ENCODE measurements around the gene PARD3B. TPM values are rescaled to one million over a fixed set of nuclear protein-coding genes. Genes with fewer than 3 reads are reported as not detected.

The PARD3B gene
- total and polyA plus RNA-seq, 2 of the 13 experiments (the other 11 are each of a cell fraction or from before 2014, with no cell fraction given) = 0.71 to 2.3 TPM

DNA sequence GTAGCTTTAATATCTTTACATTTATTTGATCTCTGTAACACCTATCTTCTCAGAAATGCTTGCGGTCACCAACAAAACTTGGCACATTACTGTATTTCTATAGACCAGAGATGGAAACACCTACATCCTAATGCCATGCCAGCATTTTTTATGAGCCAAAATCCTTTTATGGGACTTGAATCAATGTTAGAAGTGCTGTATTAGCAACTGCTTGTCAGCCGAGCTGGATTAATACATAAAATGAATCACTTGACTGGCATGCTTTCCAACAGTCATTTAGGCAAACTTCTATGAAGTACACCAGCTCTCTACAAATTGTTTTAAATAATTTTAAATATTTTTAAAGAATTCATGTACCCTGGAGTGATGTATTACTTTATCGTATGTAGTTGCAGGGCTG lies 864.1 kb downstream of the PARD3B start (continued):
- TF ChIP-seq ZNF615 (CRISPR knock-in tag; IDR thresholded peaks at IDR 0.05; ENCODE audit: borderline replicate concordance) (no peak), EED (CRISPR knock-in tag; IDR thresholded peaks at IDR 0.05) (no peak)

DNA sequence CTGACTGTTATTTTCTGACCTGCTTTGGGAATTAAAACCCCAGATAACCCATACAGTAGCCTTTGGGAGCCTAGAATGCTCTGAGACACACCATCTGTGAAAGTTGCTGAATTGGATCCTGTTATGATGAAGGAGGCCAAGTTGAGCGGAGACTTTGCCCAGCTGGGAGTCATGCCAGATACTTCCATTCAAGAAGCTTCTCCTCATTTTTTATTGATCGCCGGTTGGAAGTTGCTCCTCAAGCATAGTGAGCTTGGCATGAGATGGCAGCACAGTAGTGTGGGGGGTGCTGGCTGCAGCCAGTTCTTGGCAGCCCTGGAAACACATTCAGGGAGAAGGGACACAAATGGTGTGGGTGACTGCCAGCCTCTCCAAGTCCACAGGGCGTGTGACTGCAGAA lies 866.3 kb downstream of the PARD3B start:
- 63% methylated on average over 4 of the region's 4 CpGs for WGBS (ENCODE audit: low lambda C conversion rate)
- CTCF ChIA-PET (ENCODE audit: low intra/inter-chr PET ratio, low total read pairs) = no interaction called here
- no peaks in the 10 kb centered on the region for H3K9me3 ChIP-seq (ENCODE audit: low read length)
- FAIRE-seq = no peak
- no peaks in the 10 kb centered on the region for H3K36me3 ChIP-seq (replicated peaks in 1 of 2; ENCODE audit: control insufficient read depth in 1 of 2, insufficient read depth in 2 of 2, low read length in 2 of 2)
- no peak overlapping the region for H2AFZ ChIP-seq (ENCODE audit: low read length)
- no peak for DNase-seq (ENCODE audit: low spot score)
- no peak for ATAC-seq
- in situ Hi-C loops (cut with HindIII; ENCODE audit: extremely low pct_ligation_motif_present, low pct_unique_long_range_greater_than_20kb) (no loop called here), intact Hi-C loops (cut with micrococcal nuclease; ENCODE audit: unreplicated experiment) (no loop called here)
- POLR2A ChIA-PET = no interaction called here
- no peak overlapping the region for H3K27ac ChIP-seq (ENCODE audit: extremely low read length, insufficient read depth, low read length)
- no peaks in the 10 kb centered on the region for H4K20me1 ChIP-seq (ENCODE audit: insufficient read depth, low read length)
- BruUV-seq (replicated peaks) = no TSS peak
- H3K4me3 ChIP-seq (replicated peaks in 1 of 3; ENCODE audit: insufficient read depth in 1 of 3, low read depth in 2 of 3, low read length in 3 of 3) = no peak overlapping the region
- no peaks in the 10 kb centered on the region for H3K79me2 ChIP-seq (ENCODE audit: insufficient read depth, low read length)
- no peaks in the 10 kb centered on the region for H3K4me1 ChIP-seq (ENCODE audit: insufficient read depth, low read length)
- H3K9ac ChIP-seq (ENCODE audit: insufficient read depth, low read depth, low read length) = no peak overlapping the region
- no peak overlapping the region for H3K4me2 ChIP-seq (ENCODE audit: low read depth, low read length)
- H3K27me3 ChIP-seq (ENCODE audit: control insufficient read depth in 1 of 2, insufficient read depth in 2 of 2, low read length in 2 of 2) = no peaks in the 10 kb centered on the region
- TF ChIP-seq ZNF644 (CRISPR knock-in tag; IDR thresholded peaks at IDR 0.05; ENCODE audit: low read depth) (no peak), MAF1 (CRISPR knock-in tag; IDR thresholded peaks at IDR 0.05; ENCODE audit: borderline replicate concordance) (no peak), KDM1A (CRISPR knock-in tag; IDR thresholded peaks at IDR 0.05) (no peak), SP4 (CRISPR knock-in tag; IDR thresholded peaks at IDR 0.05) (no peak), SRSF9 (IDR thresholded peaks at IDR 0.05; ENCODE audit: borderline replicate concordance, insufficient read depth, low read depth, low read length, poor library complexity, severe bottlenecking) (no peak), ATF7-NPFF (CRISPR knock-in tag; IDR thresholded peaks at IDR 0.05; ENCODE audit: low read depth) (no peak), CHCHD3 (CRISPR knock-in tag; IDR thresholded peaks at IDR 0.05) (no peak), SAP130 (CRISPR knock-in tag; IDR thresholded peaks at IDR 0.05; ENCODE audit: low read depth) (no peak), SAFB2 (CRISPR knock-in tag; IDR thresholded peaks at IDR 0.05; ENCODE audit: borderline replicate concordance, low read depth) (no peak), TRIM24 (CRISPR knock-in tag; IDR thresholded peaks at IDR 0.05) (no peak), MAZ (IDR thresholded peaks at IDR 0.05; ENCODE audit: borderline replicate concordance, low read depth, low read length) (no peak), MAZ (CRISPR knock-in tag; IDR thresholded peaks at IDR 0.05; ENCODE audit: low read depth) (no peak), ZFP36L1 (CRISPR knock-in tag; IDR thresholded peaks at IDR 0.05) (no peak)
- TF ChIP-seq, protein P1, sequence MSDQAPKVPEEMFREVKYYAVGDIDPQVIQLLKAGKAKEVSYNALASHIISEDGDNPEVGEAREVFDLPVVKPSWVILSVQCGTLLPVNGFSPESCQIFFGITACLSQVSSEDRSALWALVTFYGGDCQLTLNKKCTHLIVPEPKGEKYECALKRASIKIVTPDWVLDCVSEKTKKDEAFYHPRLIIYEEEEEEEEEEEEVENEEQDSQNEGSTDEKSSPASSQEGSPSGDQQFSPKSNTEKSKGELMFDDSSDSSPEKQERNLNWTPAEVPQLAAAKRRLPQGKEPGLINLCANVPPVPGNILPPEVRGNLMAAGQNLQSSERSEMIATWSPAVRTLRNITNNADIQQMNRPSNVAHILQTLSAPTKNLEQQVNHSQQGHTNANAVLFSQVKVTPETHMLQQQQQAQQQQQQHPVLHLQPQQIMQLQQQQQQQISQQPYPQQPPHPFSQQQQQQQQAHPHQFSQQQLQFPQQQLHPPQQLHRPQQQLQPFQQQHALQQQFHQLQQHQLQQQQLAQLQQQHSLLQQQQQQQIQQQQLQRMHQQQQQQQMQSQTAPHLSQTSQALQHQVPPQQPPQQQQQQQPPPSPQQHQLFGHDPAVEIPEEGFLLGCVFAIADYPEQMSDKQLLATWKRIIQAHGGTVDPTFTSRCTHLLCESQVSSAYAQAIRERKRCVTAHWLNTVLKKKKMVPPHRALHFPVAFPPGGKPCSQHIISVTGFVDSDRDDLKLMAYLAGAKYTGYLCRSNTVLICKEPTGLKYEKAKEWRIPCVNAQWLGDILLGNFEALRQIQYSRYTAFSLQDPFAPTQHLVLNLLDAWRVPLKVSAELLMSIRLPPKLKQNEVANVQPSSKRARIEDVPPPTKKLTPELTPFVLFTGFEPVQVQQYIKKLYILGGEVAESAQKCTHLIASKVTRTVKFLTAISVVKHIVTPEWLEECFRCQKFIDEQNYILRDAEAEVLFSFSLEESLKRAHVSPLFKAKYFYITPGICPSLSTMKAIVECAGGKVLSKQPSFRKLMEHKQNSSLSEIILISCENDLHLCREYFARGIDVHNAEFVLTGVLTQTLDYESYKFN (CRISPR knock-in tag; conservative IDR thresholded peaks at IDR 0.05) = no peak
- TF ChIP-seq, protein P2, sequence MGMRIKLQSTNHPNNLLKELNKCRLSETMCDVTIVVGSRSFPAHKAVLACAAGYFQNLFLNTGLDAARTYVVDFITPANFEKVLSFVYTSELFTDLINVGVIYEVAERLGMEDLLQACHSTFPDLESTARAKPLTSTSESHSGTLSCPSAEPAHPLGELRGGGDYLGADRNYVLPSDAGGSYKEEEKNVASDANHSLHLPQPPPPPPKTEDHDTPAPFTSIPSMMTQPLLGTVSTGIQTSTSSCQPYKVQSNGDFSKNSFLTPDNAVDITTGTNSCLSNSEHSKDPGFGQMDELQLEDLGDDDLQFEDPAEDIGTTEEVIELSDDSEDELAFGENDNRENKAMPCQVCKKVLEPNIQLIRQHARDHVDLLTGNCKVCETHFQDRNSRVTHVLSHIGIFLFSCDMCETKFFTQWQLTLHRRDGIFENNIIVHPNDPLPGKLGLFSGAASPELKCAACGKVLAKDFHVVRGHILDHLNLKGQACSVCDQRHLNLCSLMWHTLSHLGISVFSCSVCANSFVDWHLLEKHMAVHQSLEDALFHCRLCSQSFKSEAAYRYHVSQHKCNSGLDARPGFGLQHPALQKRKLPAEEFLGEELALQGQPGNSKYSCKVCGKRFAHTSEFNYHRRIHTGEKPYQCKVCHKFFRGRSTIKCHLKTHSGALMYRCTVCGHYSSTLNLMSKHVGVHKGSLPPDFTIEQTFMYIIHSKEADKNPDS (CRISPR knock-in tag; IDR thresholded peaks at IDR 0.05) = no peak
- TF ChIP-seq, protein P3, sequence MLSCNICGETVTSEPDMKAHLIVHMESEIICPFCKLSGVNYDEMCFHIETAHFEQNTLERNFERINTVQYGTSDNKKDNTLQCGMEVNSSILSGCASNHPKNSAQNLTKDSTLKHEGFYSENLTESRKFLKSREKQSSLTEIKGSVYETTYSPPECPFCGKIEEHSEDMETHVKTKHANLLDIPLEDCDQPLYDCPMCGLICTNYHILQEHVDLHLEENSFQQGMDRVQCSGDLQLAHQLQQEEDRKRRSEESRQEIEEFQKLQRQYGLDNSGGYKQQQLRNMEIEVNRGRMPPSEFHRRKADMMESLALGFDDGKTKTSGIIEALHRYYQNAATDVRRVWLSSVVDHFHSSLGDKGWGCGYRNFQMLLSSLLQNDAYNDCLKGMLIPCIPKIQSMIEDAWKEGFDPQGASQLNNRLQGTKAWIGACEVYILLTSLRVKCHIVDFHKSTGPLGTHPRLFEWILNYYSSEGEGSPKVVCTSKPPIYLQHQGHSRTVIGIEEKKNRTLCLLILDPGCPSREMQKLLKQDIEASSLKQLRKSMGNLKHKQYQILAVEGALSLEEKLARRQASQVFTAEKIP (CRISPR knock-in tag; IDR thresholded peaks at IDR 0.05; ENCODE audit: borderline replicate concordance) = no peak

Data from HepG2 (cell line).